GM12873 (cell line): ENCODE data around the gene OR4C15.

Source experiments
- CTCF ChIP-seq: IDR thresholded peaks from 2 replicates; pipeline ENCODE4 v1.5.1; 2012; ENCODE audit warnings: low read depth, mild to moderate bottlenecking, moderate library complexity, low read length, control low read depth; ENCODE audit not compliant: insufficient read depth; ENCODE audit errors: missing control alignments

The OR4C15 gene

GRCh38 chr11:55554169-55554568 is at the start of gene OR4C15:
Gene OR4C15 (plus strand): TSS chr11:55554469. CDS start chr11:55554469, 0 bp downstream.
- no peak for TF ChIP-seq CTCF

- TF ChIP-seq CTCF = no peak
These were observed 17.6 kb downstream of the OR4C15 start, which contains the start of gene OR4C16 for GRCh38 chr11:55571828-55572227. Gene OR4C16 (plus strand): TSS chr11:55572128. CDS start chr11:55572128, 0 bp downstream.

GRCh38 chr11:55572548-55572947 is 18.3 kb downstream of the OR4C15 start:
- no peak for TF ChIP-seq CTCF
